SK-N-SH (cell line): ENCODE results near the gene KASH5.

Experiments
- CTCF ChIP-seq: fragments of 200-600 bp; sonication (generic); IDR thresholded peaks from 2 replicates; pipeline ENCODE4 v1.6.1; 2017; ENCODE audit warnings: antibody characterized with exemption, mild to moderate bottlenecking, moderate library complexity
- EP300 ChIP-seq, 2 experiments: IDR thresholded peaks; 2 replicates each; pipeline versions ENCODE4 v1.4.0 to v1.6.1; 2012; ENCODE audit warnings: borderline replicate concordance in 1 of 2, low read depth in 1 of 2, low read length in 1 of 2
- EZH2phosphoT487 ChIP-seq: fragments of 200-600 bp; sonication (generic); IDR thresholded peaks from 2 replicates; pipeline ENCODE4 v1.6.1; 2017; ENCODE audit warnings: low read depth, mixed run types, mild to moderate bottlenecking, antibody characterized with exemption, moderate library complexity, borderline replicate concordance
- GABPA ChIP-seq: IDR thresholded peaks from 2 replicates; pipeline ENCODE4 v1.4.0; 2012; ENCODE audit warnings: low read depth, mild to moderate bottlenecking
- MAX ChIP-seq: IDR thresholded peaks from 2 replicates; pipeline ENCODE4 v1.4.0; 2012; ENCODE audit warnings: low read depth
- NFIC ChIP-seq: IDR thresholded peaks from 2 replicates; pipeline ENCODE4 v1.4.0; 2012; ENCODE audit warnings: borderline replicate concordance
- NRF1 ChIP-seq: IDR thresholded peaks from 2 replicates; pipeline ENCODE4 v1.6.1; 2012; ENCODE audit warnings: low read depth, mild to moderate bottlenecking, low read length
- POLR2AphosphoS5 ChIP-seq: IDR thresholded peaks from 2 replicates; pipeline ENCODE4 v1.6.1; 2012; ENCODE audit warnings: low read depth, low read length
- REST ChIP-seq: IDR thresholded peaks from 2 replicates; pipeline ENCODE4 v1.6.1; 2012; ENCODE audit warnings: mild to moderate bottlenecking, low read depth, low read length, moderate library complexity
- RFX5 ChIP-seq: IDR thresholded peaks from 2 replicates; pipeline ENCODE4 v1.6.1; 2012; ENCODE audit warnings: mild to moderate bottlenecking, improper control_type of control experiment, low read length
- RXRA ChIP-seq: IDR thresholded peaks from 2 replicates; pipeline ENCODE4 v1.4.0; 2012; ENCODE audit warnings: low read depth, mild to moderate bottlenecking, borderline replicate concordance
- TF ChIP-seq, protein P1 (sequence below): fragments of 150-350 bp; IDR thresholded peaks from 2 replicates; pipeline ENCODE4 v1.6.1; 2017; ENCODE audit warnings: antibody characterized with exemption, low read length, low read depth, borderline replicate concordance

DNA sequence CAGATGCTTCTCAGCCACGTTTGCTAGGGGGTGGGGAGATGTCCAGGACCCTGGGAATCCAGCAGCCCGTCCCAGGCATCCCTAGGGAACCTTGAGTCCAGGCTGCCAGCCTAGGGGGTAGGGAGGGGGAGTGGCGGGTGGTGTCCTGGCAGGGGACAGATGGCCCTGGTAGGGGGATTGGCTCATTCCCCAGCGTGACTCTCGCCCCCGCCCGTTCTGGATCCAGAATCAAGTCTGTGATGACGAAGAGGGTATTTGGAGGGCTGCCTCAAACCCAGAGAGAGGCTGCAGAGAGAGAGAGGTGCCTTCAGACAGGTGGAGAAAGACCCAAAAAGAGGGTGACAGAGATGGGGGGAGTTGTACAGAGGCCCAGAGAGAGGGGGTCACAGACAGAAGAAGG, 49.2 kb downstream of the KASH5 start:
- TF ChIP-seq CTCF (no peak), EP300 (IDR thresholded peaks at IDR 0.05; ENCODE audit: borderline replicate concordance in 1 of 2, low read depth in 1 of 2, low read length in 1 of 2) (no peak), REST (no peak), NFIC (no peak), GABPA (no peak), RXRA (no peak), MAX (no peak), RFX5 (no peak), POLR2AphosphoS5 (no peak), EZH2phosphoT487 (no peak), NRF1 (no peak)
- TF ChIP-seq, protein P1, sequence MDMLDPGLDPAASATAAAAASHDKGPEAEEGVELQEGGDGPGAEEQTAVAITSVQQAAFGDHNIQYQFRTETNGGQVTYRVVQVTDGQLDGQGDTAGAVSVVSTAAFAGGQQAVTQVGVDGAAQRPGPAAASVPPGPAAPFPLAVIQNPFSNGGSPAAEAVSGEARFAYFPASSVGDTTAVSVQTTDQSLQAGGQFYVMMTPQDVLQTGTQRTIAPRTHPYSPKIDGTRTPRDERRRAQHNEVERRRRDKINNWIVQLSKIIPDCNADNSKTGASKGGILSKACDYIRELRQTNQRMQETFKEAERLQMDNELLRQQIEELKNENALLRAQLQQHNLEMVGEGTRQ = no peak
